Fibroblast of villous mesenchyme (primary cell): Measurements from ENCODE around the gene TTYH2. TPM values are rescaled to one million over a fixed set of nuclear protein-coding genes. Genes with fewer than 3 reads are reported as not detected.
"Not testable (repeated sequence)": the region's sequence is repeated elsewhere in the genome, so short reads cannot be mapped to it uniquely, and the experiment has no call there.

Experiments used
- DNase-seq: peaks from one replicate; pipeline ENCODE4 v3.0.0-alpha.2; 2010; ENCODE audit warnings: low read depth
- H3K4me3 ChIP-seq: 2 replicates; pipeline ENCODE4 v1.5.1; 2011; ENCODE audit warnings: low read depth, mild to moderate bottlenecking, low read length
- total RNA-seq: library from RNA; depleted of rRNA; stranded (reverse); fragments of >200 nt; gene quantifications from 2 replicates; pipeline ENCODE4 v1.2.3, GENCODE V29; 2012
- TF ChIP-seq, protein P1 (sequence below): IDR thresholded peaks from 2 replicates; pipeline ENCODE4 v1.5.1; 2012; ENCODE audit warnings: low read depth, mild to moderate bottlenecking, low read length; ENCODE audit not compliant: insufficient read depth

Gene TTYH2
- total RNA-seq, 1 donor, result 1.3 TPM

DNA sequence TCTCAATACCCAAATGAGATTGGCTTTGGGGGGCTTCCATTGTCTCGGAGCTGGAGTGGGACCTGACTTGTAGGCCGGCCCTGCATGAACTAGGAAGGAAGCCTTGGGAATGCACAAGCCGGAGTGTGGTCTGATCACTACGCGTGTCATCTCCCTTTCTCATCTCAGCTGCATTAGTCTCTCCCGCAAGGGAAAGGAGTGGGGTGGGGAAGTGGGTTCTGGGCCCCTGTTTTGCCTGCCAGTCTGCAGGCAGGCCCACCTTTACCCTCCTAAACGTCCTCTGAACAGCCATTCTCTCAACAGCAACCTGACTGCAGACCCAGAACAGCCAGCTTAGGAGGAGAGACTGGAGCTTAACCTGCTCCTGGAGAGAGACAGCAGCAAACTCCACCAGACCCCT, 49.2 kb downstream of the TTYH2 start:
- no peak overlapping the region for H3K4me3 ChIP-seq
- DNase-seq, result no peak
- TF ChIP-seq, protein P1, sequence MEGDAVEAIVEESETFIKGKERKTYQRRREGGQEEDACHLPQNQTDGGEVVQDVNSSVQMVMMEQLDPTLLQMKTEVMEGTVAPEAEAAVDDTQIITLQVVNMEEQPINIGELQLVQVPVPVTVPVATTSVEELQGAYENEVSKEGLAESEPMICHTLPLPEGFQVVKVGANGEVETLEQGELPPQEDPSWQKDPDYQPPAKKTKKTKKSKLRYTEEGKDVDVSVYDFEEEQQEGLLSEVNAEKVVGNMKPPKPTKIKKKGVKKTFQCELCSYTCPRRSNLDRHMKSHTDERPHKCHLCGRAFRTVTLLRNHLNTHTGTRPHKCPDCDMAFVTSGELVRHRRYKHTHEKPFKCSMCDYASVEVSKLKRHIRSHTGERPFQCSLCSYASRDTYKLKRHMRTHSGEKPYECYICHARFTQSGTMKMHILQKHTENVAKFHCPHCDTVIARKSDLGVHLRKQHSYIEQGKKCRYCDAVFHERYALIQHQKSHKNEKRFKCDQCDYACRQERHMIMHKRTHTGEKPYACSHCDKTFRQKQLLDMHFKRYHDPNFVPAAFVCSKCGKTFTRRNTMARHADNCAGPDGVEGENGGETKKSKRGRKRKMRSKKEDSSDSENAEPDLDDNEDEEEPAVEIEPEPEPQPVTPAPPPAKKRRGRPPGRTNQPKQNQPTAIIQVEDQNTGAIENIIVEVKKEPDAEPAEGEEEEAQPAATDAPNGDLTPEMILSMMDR, result no peak

DNA sequence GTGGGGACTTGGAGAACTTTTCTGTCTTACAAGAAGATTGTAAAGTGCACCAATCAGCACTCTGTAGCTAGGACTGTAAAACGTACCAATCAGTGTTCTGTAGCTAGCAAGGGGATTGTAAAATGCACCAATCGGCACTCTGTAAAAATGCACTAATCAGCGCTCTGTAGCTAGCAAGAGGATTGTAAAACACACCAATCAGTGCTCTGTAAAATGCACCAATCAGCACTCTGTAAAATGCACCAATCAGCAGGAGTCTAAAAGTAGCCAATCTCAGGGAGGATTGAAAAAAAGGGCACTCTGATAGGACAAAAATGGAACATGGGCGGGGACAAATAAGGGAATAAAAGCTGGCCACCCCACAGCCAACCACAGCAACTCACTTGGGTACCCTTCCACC, 53.7 kb downstream of the TTYH2 start:
- DNase-seq, H3K4me3 ChIP-seq: not testable (repeated sequence)

DNA sequence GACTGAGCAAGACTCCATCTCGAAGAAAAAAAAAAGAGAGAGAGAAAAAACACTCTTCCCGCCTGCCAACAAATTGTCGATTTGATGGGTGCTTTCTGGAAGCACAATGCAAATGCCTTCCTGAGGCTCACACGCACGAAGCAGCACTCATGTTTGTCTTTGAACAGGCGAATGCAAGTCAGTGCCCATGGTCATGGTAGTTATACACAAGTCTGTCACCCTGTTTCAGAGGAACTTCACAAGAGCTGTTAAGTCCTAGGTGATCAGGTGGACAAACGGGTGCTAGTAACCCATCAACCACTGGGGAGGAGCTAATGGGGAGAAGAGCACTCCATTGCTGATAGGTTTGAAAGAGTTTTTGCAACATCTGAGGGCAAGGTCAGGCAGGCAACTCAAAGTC, 54.2 kb downstream of the TTYH2 start:
- TF ChIP-seq, protein P1, result no peak
- no peak overlapping the region for H3K4me3 ChIP-seq
- DNase-seq, result no peak

DNA sequence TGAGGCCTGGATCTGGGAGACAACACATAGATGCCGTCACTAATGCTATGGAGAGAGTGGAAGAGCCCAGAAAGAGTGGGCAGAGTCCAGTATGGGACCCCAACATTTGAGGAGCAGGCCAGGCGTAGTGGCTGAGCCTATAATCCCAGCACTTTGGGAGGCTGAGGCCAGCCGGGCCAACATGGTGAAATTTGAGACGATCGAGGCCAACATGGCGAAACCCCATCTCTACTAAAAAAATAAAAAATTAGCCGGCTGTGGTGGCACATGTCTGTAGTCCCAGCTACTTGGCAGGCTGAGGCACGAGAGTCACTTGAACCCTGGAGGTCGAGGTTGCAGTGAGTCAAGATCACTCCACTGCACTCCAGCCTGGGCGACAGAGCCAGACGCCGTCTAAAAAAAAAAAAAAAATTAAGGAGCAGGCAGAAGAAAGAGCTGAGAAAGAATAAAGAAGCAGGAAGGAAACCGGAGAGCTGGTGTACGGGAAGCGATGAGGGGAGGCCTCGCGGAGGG, 54.7 kb downstream of the TTYH2 start:
- H3K4me3 ChIP-seq, result no peak overlapping the region
- TF ChIP-seq, protein P1, result no peak
- DNase-seq, result no peak

DNA sequence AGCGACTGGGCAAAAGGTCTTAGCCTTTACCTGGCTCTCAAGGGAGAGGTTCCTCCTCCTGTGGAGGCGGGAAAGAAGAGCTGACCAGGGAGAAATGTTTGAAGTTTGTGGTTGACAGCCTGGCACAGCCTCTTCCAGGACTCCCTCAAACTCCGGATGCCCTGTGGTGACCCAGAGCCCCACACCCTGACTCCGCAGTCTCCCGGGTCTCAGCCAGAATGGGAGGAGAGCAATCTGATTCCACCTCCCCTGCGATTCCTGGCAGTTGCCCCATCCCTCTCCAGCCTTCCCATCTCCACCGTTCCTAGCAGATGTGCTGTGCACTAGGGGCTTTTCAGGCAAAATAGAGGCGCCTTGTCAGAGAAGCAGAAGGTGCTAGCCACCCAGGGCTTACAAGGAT, 55.2 kb downstream of the TTYH2 start:
- TF ChIP-seq, protein P1, result no peak
- DNase-seq, result no peak
- H3K4me3 ChIP-seq, result no peak overlapping the region

DNA sequence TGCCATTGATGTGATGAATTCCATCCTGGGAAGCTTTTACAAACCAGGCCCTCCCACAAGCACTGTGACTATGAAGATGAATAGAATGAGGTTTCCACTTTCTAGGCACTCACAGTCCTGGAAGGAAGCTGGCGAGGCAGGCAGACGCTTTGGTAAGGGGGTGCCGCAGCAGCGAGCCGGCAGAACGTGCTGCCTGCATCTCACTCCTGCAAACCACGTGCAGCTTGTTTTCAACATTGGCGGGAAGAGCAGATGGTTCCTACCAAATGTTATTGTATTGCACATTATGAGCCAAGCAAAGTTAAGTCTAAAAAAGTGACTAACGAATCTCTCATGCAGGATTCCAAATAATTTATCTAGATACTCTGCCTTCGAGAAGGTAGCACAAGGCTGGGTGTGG, 57.0 kb downstream of the TTYH2 start:
- no peak overlapping the region for H3K4me3 ChIP-seq
- DNase-seq, result no peak
- TF ChIP-seq, protein P1, result no peak

DNA sequence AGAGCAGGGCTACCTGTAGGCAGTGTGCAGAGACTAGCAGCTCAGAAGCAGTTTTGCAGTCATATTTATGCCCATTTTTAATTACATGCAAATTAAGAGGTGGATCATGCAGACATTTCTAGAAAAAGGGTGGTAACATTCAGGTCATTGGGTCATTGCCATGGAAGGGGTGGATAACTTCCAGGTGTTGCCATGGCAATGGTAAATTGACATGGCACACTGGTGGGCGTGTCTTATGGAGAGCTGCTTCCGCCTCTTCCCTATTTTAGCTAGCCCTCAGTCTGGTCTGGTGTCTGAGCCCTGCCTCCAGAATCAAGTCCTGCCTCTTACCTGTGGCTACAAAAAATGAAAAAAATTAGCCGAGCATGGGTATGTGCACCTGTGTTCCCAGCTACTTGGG, 57.9 kb downstream of the TTYH2 start:
- no peak for DNase-seq
- no peak overlapping the region for H3K4me3 ChIP-seq
- TF ChIP-seq, protein P1, result no peak
